OCI-LY3 (cell line): ENCODE results near the gene SUSD1.

ENCODE experiments used
- H2AFZ ChIP-seq: fragments of 200-600, 300-600 bp; shearing (Covaris generic); 2 replicates; pipeline ENCODE4 v1.6.0; 2014; ENCODE audit warnings: antibody characterized with exemption, low read depth, low read length
- H3K27ac ChIP-seq: fragments of 200-600, 300-600 bp; sonication (generic); 2 replicates; pipeline ENCODE4 v1.5.1; 2014; ENCODE audit warnings: mild to moderate bottlenecking, low read length, moderate library complexity, mixed read lengths
- H3K27me3 ChIP-seq: fragments of 200-600, 300-600 bp; sonication (generic); 2 replicates; pipeline ENCODE4 v1.6.1; 2014; ENCODE audit warnings: low read depth, low read length, mixed read lengths
- H3K36me3 ChIP-seq: fragments of 200-600, 300-600 bp; sonication (generic); replicated peaks from 2 replicates; pipeline ENCODE3; 2014; ENCODE audit warnings: low read depth, low read length, mixed read lengths
- H3K4me1 ChIP-seq: fragments of 300-600, 200-600 bp; sonication (generic); 2 replicates; pipeline ENCODE4 v1.6.1; 2014; ENCODE audit warnings: low read length, mixed read lengths
- H3K4me2 ChIP-seq: fragments of 200-600, 300-600 bp; sonication (generic); 2 replicates; pipeline ENCODE4 v1.6.1; 2014; ENCODE audit warnings: low read length, mixed read lengths
- H3K4me3 ChIP-seq: fragments of 300-600, 200-600 bp; sonication (generic); 2 replicates; pipeline ENCODE4 v1.5.1; 2014; ENCODE audit warnings: antibody characterized with exemption, mild to moderate bottlenecking, low read length, moderate library complexity
- H3K79me2 ChIP-seq: fragments of 300-600, 200-600 bp; shearing (Covaris generic); 2 replicates; pipeline ENCODE4 v1.6.1; 2014; ENCODE audit warnings: mild to moderate bottlenecking, low read length, mixed read lengths
- H3K9ac ChIP-seq: fragments of 300-600, 200-600 bp; shearing (Covaris generic); 2 replicates; pipeline ENCODE4 v1.6.0; 2014; ENCODE audit warnings: mild to moderate bottlenecking, low read length, moderate library complexity
- H3K9me3 ChIP-seq: fragments of 200-600, 300-600 bp; shearing (Covaris generic); 2 replicates; pipeline ENCODE4 v1.6.1; 2014; ENCODE audit warnings: low read length, mixed read lengths; ENCODE audit not compliant: insufficient read depth
- H4K20me1 ChIP-seq: fragments of 200-600, 300-600 bp; sonication (generic); 2 replicates; pipeline ENCODE4 v1.6.1; 2016; ENCODE audit warnings: low read length, mixed read lengths; ENCODE audit not compliant: insufficient read depth
- CTCF ChIP-seq: fragments of 200-600, 300-600 bp; sonication (generic); IDR thresholded peaks from 2 replicates; pipeline ENCODE4 v1.5.1; 2014; ENCODE audit warnings: antibody characterized with exemption, low read length, low read depth
- EZH2phosphoT487 ChIP-seq: fragments of 200-600 bp; shearing (Covaris generic); IDR thresholded peaks from 2 replicates; pipeline ENCODE4 v1.6.1; 2018; ENCODE audit warnings: antibody characterized with exemption, mixed run types, low read depth

The SUSD1 gene

GRCh38 chr9:112157087-112157486, 18.0 kb downstream of the SUSD1 start:
- no peaks in the 10 kb centered on the region; the same call in 1 of the 2 replicates for H3K4me1 ChIP-seq
- no peaks in the 10 kb centered on the region for H3K9me3 ChIP-seq
- H3K4me2 ChIP-seq = no peak overlapping the region
- no peaks in the 10 kb centered on the region for H3K36me3 ChIP-seq
- TF ChIP-seq EZH2phosphoT487 (no peak), CTCF (no peak)
- no peak overlapping the region for H3K9ac ChIP-seq
- H2AFZ ChIP-seq = no peak overlapping the region
- no peak overlapping the region for H3K4me3 ChIP-seq
- no peaks in the 10 kb centered on the region for H4K20me1 ChIP-seq
- H3K79me2 ChIP-seq = no peaks in the 10 kb centered on the region
- H3K27ac ChIP-seq = no peak overlapping the region
- no peaks in the 10 kb centered on the region for H3K27me3 ChIP-seq

GRCh38 chr9:112149211-112149610, 25.9 kb downstream of the SUSD1 start:
- Histone ChIP-seq H3K9me3 (no peaks in the 10 kb centered on the region), H3K79me2 (no peaks in the 10 kb centered on the region), H3K4me1 (no peaks in the 10 kb centered on the region), H3K27ac (no peak overlapping the region), H3K36me3 (no peaks in the 10 kb centered on the region), H3K9ac (no peak overlapping the region), H4K20me1 (no peaks in the 10 kb centered on the region), H3K4me3 (no peak overlapping the region), H3K27me3 (no peaks in the 10 kb centered on the region), H3K4me2 (no peak overlapping the region), H2AFZ (no peak overlapping the region)
- TF ChIP-seq EZH2phosphoT487 (no peak), CTCF (no peak)

GRCh38 chr9:112145886-112146285, 29.2 kb downstream of the SUSD1 start:
- H3K4me2 ChIP-seq = no peak overlapping the region
- no peak overlapping the region for H3K9ac ChIP-seq
- TF ChIP-seq CTCF = no peak
- no peaks in the 10 kb centered on the region for H4K20me1 ChIP-seq
- no peaks in the 10 kb centered on the region for H3K79me2 ChIP-seq
- H3K27ac ChIP-seq = no peak overlapping the region
- no peaks in the 10 kb centered on the region for H3K27me3 ChIP-seq
- H2AFZ ChIP-seq = no peak overlapping the region
- peaks cover 2% of the 10 kb centered on the region for H3K36me3 ChIP-seq
- no peak overlapping the region for H3K4me3 ChIP-seq
- H3K4me1 ChIP-seq = peaks cover 5% of the 10 kb centered on the region
- no peaks in the 10 kb centered on the region for H3K9me3 ChIP-seq

GRCh38 chr9:112144807-112145206, 30.3 kb downstream of the SUSD1 start:
- H2AFZ ChIP-seq = no peak overlapping the region
- no peak overlapping the region for H3K27ac ChIP-seq
- no peaks in the 10 kb centered on the region for H3K9me3 ChIP-seq

More at GRCh38 chr9:112144807-112145206, 30.3 kb downstream of the SUSD1 start:
- Histone ChIP-seq H3K9ac (no peak overlapping the region), H3K4me3 (no peak overlapping the region), H3K79me2 (no peaks in the 10 kb centered on the region), H4K20me1 (no peaks in the 10 kb centered on the region), H3K27me3 (no peaks in the 10 kb centered on the region), H3K4me2 (no peak overlapping the region), H3K36me3 (peaks cover 2% of the 10 kb centered on the region), H3K4me1 (peaks cover 14% of the 10 kb centered on the region)
- TF ChIP-seq EZH2phosphoT487 (no peak), CTCF (no peak)
